Fibroblast of the aortic adventitia (primary cell): ENCODE results near the gene ERBB2. TPM values are rescaled to one million over a fixed set of nuclear protein-coding genes. Genes with fewer than 3 reads are reported as not detected.

Experiments
- DNase-seq: peaks from one replicate; pipeline ENCODE4 v3.0.0-alpha.2; 2010; ENCODE audit warnings: low read depth
- H3K4me3 ChIP-seq: 2 replicates; pipeline ENCODE4 v1.5.1; 2011; ENCODE audit warnings: low read depth, mild to moderate bottlenecking, control low read depth, low read length, moderate library complexity
- small RNA-seq: library from RNA; depleted of rRNA; stranded (forward); fragments of <200 nt; gene quantifications from one replicate; pipeline ENCODE3, GENCODE V24; 2012
- total RNA-seq: library from RNA; depleted of rRNA; stranded (reverse); fragments of >200 nt; gene quantifications from 2 replicates; pipeline ENCODE4 v1.2.3, GENCODE V29; 2012; ENCODE audit warnings: low replicate concordance
- TF ChIP-seq, protein P1 (sequence below): IDR thresholded peaks from 2 replicates; pipeline ENCODE4 v1.5.1; 2011; ENCODE audit warnings: mild to moderate bottlenecking, low read length, control low read depth, inconsistent platforms; ENCODE audit not compliant: insufficient read depth

Gene ERBB2
- total RNA-seq, 1 donor: 37.4 TPM

DNA sequence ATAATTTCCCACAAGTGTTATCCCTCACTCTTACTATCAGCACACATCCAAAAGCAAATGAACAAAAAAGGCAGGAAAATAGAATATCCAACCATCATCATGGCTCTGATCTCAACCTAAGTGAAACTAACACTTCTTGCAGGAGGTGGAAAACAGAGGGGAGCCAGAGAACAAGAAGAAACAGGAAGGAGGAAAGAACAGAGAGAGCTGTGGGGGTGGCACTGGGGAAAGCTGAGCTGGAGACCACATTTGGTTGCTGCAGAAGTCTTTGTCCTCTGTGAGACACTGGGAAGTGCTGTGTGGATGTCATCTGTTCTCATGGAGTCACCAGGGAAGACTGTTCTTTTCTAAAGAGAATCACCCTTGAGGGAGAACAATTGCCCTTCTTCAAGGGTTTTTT lies 72.6 kb downstream of the ERBB2 start:
- no peak for DNase-seq
- TF ChIP-seq, protein P1, sequence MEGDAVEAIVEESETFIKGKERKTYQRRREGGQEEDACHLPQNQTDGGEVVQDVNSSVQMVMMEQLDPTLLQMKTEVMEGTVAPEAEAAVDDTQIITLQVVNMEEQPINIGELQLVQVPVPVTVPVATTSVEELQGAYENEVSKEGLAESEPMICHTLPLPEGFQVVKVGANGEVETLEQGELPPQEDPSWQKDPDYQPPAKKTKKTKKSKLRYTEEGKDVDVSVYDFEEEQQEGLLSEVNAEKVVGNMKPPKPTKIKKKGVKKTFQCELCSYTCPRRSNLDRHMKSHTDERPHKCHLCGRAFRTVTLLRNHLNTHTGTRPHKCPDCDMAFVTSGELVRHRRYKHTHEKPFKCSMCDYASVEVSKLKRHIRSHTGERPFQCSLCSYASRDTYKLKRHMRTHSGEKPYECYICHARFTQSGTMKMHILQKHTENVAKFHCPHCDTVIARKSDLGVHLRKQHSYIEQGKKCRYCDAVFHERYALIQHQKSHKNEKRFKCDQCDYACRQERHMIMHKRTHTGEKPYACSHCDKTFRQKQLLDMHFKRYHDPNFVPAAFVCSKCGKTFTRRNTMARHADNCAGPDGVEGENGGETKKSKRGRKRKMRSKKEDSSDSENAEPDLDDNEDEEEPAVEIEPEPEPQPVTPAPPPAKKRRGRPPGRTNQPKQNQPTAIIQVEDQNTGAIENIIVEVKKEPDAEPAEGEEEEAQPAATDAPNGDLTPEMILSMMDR: no peak
- no peak overlapping the region for H3K4me3 ChIP-seq

DNA sequence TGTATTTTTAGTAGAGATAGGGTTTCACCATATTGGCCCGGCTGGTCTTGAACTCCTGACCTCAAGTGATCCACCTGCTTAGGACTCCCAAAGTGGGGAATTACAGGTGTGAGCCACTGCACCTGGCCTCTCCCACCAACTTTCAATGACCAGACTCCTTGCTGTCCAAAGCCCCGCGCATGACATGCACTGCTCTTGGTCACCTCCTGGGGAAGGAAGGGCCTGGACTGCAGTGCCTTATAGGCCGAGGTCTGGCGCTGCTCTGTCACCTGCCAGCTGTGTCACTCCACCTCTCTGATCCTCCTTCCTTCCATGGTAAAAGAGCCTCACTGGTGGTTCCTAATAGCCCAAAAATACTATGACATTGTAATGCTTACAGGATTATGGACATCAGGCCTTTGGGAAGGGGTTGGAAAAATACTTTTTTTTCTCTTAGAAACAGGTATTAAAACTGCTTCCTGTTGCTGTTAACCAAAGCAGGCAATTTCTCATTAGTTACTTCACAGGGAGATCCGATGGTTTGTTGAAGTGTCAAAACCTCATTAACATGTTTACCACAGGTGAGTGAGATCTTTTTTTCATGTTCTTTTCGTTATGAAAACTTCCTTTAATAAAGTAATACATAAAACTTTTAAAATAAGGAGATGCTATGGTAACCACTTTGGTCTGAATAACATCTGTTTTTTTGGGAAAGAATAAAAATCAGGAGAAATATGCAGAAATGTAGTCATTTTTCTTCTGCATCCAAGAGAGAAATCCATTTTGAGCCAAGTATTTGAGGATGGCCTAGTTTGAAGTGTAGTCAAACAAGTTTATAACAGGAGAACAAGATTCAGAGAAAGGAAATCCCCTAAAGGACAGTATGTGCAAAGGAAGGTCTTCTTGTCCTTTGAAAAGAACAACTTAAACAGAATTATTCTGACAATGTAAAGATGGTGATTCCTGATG lies 73.4 kb downstream of the ERBB2 start:
- H3K4me3 ChIP-seq: no peak overlapping the region
- DNase-seq: no peak
- TF ChIP-seq, protein P1: no peak

- DNase-seq: no peak
- TF ChIP-seq, protein P1: no peak
- no peak overlapping the region for H3K4me3 ChIP-seq
Observed at GRCh38 chr17:39774047-39774446, 74.2 kb downstream of the ERBB2 start.

DNA sequence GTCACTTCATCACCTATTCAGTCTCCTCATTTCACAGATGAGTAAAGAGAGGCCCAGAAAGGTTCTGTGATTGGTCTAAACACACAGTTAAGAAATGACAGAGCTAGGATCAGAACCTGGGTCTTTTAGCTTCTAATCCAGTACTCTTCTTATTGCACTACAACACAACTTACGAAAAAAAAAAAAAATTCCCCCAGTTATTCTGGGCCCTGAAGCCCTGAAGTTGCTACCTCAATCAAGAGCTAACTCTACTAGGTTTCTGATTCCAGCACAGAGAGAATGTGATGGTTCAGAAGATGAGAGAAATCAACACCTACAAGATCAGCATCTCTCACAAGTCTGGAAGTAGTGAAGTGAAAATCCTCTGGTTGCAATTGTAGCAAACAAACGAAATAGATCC lies 75.2 kb downstream of the ERBB2 start:
- no peak for DNase-seq
- no peak overlapping the region for H3K4me3 ChIP-seq

DNA sequence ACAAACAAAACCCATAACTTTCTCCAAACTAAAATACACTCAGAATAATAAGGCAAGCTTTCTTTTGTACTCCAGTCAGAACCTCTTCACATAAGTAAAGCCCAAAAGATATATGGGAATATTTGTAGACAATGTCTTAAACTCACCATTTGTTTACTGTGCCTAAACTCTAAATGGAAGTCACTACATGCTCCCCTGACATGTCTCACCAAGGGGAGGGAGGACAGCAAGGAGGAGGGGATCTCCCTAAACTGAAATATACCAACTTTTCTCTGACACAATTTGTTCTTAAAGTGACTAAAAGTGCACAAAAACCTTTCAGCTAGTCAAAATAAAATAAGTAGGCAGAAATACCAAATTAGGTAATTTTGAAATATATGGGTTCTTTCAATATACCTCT lies 76.4 kb downstream of the ERBB2 start:
- TF ChIP-seq, protein P1: no peak
- no peak for DNase-seq
- H3K4me3 ChIP-seq: no peak overlapping the region

More for the DNA sequence above, 75.2 kb downstream of the ERBB2 start:
- TF ChIP-seq, protein P1: no peak

- no peak for DNase-seq
- H3K4me3 ChIP-seq: no peak overlapping the region
- TF ChIP-seq, protein P1: no peak
Observed at GRCh38 chr17:39777534-39778365, 77.9 kb downstream of the ERBB2 start.

Small RNA genes within 50 kb of the gene (small RNA-seq; reads per million reads assigned to genes)
- not detected for gene MIR4728

Other genes with a start within 250 kb of the ERBB2 start
- gene MED1, start 248.8 kb upstream of the ERBB2 start, total RNA-seq: 21.6 and 31.7 TPM in 2 replicates
- 27.6 and 43.9 TPM in 2 replicates for gene CDK12, start 238.6 kb upstream of the ERBB2 start, total RNA-seq
- not detected in 2 replicates for gene NEUROD2, start 92.1 kb upstream of the ERBB2 start, total RNA-seq
- gene PPP1R1B, start 73.1 kb upstream of the ERBB2 start, total RNA-seq: 4.1 and 9.0 TPM in 2 replicates
- gene STARD3, start 62.9 kb upstream of the ERBB2 start, total RNA-seq: 18.6 and 20.8 TPM in 2 replicates
- 0.36 and 0.49 TPM in 2 replicates for gene TCAP, start 34.7 kb upstream of the ERBB2 start, total RNA-seq
- not detected in 2 replicates for gene PNMT, start 31.6 kb upstream of the ERBB2 start, total RNA-seq
- gene PGAP3, start 12.0 kb upstream of the ERBB2 start, total RNA-seq: 9.7 and 11.1 TPM in 2 replicates
- 33.1 and 76.0 TPM in 2 replicates for gene MIEN1, start 30.5 kb downstream of the ERBB2 start, total RNA-seq
- gene GRB7, start 37.9 kb downstream of the ERBB2 start, total RNA-seq: 1.7 TPM in 1 of 2 replicates, not detected in the other
- gene IKZF3, start 164.2 kb downstream of the ERBB2 start, total RNA-seq: not detected in 2 replicates
- not detected in 2 replicates for gene ZPBP2, start 168.1 kb downstream of the ERBB2 start, total RNA-seq
- gene GSDMB, start 218.6 kb downstream of the ERBB2 start, total RNA-seq: 3.5 and 39.4 TPM in 2 replicates
- gene ORMDL3, start 227.5 kb downstream of the ERBB2 start, total RNA-seq: 46.9 and 71.7 TPM in 2 replicates
- not detected in 2 replicates for gene LRRC3C, start 227.7 kb downstream of the ERBB2 start, total RNA-seq